ENCODE measurements around the gene TLL2.

DNA sequence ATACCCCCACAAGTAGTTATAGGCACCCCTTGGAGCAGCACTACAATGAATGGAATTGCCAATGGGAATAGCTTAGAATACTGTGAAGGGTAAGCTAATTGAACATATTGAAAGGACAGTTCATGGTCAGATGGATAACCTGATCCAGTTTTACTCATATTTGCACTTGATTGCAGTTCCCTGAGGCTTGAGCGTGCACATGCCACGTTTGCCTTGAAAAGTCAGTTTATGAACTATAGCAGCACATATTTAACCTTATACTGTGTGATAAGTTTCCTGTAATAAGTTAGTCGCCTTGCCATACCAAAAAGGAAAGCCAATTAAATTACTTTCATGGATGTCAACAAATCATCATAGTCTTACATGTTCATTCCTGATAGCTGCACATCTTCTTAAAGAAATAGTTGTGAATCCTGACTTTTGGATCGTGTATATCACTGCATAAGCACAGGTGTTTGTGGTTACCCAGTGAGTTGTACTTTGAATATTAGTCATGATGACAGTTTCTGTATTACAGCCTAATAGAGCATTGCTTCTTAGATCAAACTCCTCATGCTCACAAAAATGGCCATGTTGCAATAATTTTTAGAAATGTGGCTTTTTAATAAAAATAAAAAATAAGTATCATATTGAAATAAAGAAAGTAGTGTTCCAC is 187.9 kb downstream of the TLL2 start:
- TF ChIP-seq, protein P1, sequence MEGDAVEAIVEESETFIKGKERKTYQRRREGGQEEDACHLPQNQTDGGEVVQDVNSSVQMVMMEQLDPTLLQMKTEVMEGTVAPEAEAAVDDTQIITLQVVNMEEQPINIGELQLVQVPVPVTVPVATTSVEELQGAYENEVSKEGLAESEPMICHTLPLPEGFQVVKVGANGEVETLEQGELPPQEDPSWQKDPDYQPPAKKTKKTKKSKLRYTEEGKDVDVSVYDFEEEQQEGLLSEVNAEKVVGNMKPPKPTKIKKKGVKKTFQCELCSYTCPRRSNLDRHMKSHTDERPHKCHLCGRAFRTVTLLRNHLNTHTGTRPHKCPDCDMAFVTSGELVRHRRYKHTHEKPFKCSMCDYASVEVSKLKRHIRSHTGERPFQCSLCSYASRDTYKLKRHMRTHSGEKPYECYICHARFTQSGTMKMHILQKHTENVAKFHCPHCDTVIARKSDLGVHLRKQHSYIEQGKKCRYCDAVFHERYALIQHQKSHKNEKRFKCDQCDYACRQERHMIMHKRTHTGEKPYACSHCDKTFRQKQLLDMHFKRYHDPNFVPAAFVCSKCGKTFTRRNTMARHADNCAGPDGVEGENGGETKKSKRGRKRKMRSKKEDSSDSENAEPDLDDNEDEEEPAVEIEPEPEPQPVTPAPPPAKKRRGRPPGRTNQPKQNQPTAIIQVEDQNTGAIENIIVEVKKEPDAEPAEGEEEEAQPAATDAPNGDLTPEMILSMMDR (IDR thresholded peaks at IDR 0.05) = no peak
- no peak for TF ChIP-seq POLR2AphosphoS5 (IDR thresholded peaks at IDR 0.05)

Measured in gastroesophageal sphincter (tissue), 3 donors.